Measurements from ENCODE around the gene TMEM98.

TMEM98 gene

DNA sequence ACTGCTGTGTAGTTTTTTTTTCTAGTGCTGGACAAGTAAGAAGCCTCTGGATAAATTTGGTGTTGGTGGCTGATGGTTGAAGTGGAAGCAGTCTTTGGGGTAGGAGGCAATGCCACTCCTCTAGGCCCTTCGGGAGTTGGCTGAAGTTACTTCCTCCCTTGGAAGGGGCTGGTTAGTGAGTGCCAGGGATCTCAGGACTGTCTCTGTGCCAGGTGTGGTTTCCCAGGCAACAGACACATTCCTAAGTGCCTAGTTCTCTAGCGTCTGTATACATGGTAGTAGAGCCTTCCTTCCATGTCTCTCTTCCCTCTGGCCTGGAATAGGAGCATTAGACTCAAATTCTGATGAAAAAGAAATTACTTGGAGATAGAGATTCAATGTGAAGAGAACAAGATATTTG, 15.3 kb downstream of the TMEM98 start:
- TF ChIP-seq, protein P1, sequence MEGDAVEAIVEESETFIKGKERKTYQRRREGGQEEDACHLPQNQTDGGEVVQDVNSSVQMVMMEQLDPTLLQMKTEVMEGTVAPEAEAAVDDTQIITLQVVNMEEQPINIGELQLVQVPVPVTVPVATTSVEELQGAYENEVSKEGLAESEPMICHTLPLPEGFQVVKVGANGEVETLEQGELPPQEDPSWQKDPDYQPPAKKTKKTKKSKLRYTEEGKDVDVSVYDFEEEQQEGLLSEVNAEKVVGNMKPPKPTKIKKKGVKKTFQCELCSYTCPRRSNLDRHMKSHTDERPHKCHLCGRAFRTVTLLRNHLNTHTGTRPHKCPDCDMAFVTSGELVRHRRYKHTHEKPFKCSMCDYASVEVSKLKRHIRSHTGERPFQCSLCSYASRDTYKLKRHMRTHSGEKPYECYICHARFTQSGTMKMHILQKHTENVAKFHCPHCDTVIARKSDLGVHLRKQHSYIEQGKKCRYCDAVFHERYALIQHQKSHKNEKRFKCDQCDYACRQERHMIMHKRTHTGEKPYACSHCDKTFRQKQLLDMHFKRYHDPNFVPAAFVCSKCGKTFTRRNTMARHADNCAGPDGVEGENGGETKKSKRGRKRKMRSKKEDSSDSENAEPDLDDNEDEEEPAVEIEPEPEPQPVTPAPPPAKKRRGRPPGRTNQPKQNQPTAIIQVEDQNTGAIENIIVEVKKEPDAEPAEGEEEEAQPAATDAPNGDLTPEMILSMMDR (IDR thresholded peaks at IDR 0.05), result no peak

DNA sequence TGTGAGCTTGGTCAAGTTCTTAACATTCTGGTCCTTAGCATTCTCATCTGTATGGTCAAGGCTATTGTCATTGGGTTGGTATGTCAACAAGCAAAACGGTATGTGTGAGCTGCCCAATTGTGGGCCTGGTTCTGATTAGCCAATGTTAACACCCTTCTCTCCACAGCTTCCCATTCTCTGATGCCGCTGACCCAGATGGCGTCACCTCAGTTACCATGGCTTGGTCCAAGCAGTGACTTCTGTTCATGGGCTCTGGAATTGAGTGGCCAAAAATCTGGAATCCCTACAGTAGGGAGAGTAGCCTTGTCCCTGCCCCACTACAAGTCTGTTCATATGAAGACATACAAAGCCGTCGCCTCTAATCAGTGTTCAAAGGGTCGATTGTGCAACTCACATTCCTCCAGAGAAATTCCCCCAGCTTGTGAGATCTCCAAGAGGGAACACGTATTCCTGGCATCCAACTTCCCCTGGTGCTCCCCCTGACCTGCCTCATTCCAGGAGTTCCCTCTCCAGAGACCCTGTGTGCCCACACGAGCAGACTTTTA, 15.8 kb downstream of the TMEM98 start:
- TF ChIP-seq, protein P1 (IDR thresholded peaks at IDR 0.05), result no peak

DNA sequence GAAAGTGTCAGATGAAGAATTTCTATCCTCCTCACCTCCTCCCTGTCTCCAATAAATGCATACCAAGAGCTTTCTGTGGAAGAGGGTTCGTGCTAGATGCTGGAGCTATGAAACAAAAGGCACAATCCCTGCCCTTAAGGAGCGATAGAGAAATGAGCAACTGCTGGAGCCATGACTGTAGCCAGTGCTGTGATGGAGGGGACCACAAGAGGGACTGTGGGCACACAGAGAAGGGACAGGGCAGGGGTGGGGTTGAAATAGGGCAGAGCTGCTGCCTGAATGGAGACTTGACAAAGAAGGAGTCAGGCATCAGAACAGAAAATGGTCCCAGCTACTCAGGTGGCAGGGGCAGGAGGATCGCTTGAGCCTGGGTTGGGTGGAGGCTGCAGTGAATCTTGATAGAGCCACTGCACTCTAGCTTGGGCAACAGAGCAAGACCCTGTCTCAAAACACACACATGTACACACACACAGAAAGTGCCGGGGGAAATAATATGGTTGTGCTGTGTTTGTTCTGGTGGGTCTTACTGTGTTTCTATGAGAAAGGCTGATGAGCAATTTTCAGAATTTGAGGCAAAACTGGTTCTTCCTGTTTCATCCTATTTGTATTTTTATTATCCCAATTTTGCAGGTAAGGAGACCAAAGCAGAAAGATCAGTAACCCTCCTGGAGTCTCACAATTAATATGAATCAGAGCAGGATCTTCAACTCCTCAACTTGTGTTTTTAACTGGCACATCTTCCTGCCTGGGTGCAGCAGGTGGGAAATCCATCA, 16.5 kb downstream of the TMEM98 start:
- TF ChIP-seq, protein P1 (IDR thresholded peaks at IDR 0.05), result no peak

DNA sequence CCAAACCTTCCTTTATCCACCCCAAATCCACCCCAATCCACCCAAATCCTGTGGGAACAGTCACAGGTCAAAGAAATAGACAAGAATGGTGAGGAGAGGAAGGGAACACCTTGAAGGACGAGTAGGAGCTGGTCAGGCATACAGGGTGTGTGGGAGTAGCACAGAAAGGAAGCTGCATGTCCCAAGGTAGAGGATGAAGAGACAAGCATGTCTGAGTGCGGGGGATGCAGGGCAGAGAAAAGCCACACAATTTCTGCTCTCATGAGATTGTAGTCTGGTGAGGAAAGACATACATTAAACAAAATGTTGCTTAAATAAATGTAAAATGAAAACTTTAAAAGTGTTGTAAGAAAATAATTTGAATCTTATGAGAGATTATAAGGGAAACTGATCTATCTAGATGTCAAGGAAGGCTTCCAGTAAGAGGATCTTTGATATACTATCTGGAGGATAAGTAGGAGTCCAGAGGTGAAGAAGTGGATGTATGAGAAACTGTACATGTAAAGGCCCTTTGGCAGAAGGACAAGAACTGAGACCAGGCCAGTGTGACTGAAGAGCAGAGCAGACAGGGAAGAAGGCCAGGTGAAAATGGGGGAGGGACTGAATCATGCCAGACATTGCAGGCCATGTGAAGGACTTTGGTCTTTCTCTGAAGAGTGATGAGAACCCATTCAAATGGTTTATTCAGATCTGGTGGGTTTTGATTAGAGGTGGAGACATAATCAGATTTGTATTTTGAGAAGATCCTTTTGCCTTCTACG, 18.6 kb downstream of the TMEM98 start:
- TF ChIP-seq, protein P1 (IDR thresholded peaks at IDR 0.05), result no peak

DNA sequence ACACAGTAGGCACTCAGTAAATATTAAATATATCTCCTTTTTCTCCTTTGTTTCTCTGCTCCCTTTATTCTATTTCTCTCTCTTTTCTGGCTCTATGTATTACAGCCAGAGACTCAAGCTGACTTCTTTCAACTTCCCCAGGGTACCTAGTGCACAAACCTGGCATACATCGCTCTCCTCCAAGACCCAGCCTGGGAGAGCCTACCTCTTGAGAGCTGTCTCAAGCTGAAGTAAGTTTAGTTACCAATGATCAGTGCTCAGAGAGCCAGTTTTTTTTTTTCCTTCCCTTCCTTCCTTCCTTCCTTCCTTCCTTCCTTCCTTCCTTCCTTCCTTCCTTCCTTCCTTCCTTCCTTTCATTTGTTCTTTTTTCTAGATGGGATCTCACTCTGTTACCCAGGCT, 19.8 kb downstream of the TMEM98 start:
- TF ChIP-seq, protein P1 (IDR thresholded peaks at IDR 0.05), result no peak

DNA sequence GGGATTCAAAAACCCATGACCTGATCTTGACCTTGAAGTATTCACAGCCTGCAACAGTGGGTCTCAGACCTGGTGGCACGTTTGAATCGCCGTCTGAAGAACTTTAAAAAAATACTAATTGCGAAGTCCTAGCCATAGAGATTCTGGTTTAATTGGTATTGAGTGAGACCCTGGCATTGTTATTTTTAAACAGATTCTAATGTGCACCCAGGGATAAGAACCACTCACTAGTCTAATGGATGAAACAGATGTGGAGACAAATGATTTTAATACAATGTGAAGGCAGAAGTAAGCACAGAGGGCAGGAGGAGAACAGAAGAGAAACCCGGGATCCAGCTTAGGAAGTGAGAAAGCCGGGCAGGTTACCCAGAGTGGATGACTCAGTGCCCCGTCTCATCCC, 21.2 kb downstream of the TMEM98 start:
- TF ChIP-seq, protein P1 (IDR thresholded peaks at IDR 0.05), result no peak

DNA sequence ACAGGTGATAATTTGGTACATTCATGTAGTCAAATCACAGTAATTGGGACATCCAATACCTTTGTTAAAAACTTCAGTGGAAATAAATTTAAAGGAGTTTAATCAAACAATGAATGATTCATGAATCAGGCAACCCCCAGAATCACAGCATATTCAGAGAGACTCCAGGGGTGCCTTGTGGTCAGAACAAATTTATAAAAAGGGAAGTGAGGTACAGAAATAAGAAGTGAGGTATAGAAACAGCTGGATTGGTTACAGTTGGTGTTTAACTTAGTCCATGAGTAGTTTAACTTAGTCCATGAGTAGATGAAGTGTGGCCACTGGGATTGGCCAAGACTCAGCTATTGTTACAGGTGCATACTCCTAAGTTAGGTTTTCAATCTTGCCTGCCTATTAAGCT, 25.1 kb downstream of the TMEM98 start:
- TF ChIP-seq, protein P1 (IDR thresholded peaks at IDR 0.05), result no peak
